B cell (primary cell): Measurements from ENCODE around the gene TRIM17. TPM values are rescaled to one million over a fixed set of nuclear protein-coding genes. Genes with fewer than 3 reads are reported as not detected.

Experiments used
- ATAC-seq: fragments of 200-7000 bp; cut with Tn5 transposase; one replicate; pipeline ENCODE4 v1.10.0; 2021; ENCODE audit warnings: low read depth, mild to moderate bottlenecking, moderate number of reproducible peaks, moderate library complexity
- CTCF ChIA-PET: fragments of 350-600 bp; sonication (Branson Sonifier 250); formaldehyde crosslinking; loops from one replicate; lab custom pipeline; 2021; ENCODE audit warnings: antibody characterized with exemption, inconsistent platforms; lab: Charles Lee
- POLR2A ChIA-PET: fragments of 350-600 bp; sonication (Branson Sonifier 250); formaldehyde crosslinking; loops from one replicate; lab custom pipeline; 2021; ENCODE audit warnings: antibody characterized with exemption; lab: Charles Lee
- DNase-seq: peaks from one replicate; pipeline ENCODE4 v3.0.0; 2013
- H2AFZ ChIP-seq: 2 replicates; pipeline ENCODE4 v1.6.1; 2012; ENCODE audit warnings: mild to moderate bottlenecking, low read depth, low read length; ENCODE audit not compliant: insufficient read depth, poor library complexity, severe bottlenecking
- H3K27ac ChIP-seq, 2 donors: 1 replicate in 1 of 2; 2 replicates in 1 of 2; pipeline ENCODE4 v1.5.1; 2012 to 2013; ENCODE audit warnings: low read length in 2 of 2, mild to moderate bottlenecking in 2 of 2, moderate library complexity in 1 of 2
- H3K27me3 ChIP-seq, 4 experiments: fragments of 200-600 bp in 1 of 4; sonication (generic) in 1 of 4; replicated peaks in 1 of 4; 1 replicate in 2 of 4; 2 replicates in 2 of 4; pipeline versions ENCODE4 v1.6.1 to v1.7.0; 2013 to 2016; ENCODE audit warnings: low read length in 3 of 4, mild to moderate bottlenecking in 2 of 4, mixed read lengths in 1 of 4, moderate library complexity in 1 of 4; ENCODE audit not compliant: insufficient read depth in 4 of 4, control insufficient read depth in 3 of 4; ENCODE audit errors: control extremely low read depth in 1 of 4
- H3K36me3 ChIP-seq, 2 experiments: replicated peaks in 1 of 2; 1 replicate in 1 of 2; 2 replicates in 1 of 2; pipeline versions ENCODE4 v1.6.1 to v1.7.1; 2013; ENCODE audit warnings: low read length in 1 of 2; ENCODE audit not compliant: insufficient read depth in 2 of 2, control insufficient read depth in 1 of 2; ENCODE audit errors: control extremely low read depth in 1 of 2, extremely low read depth in 1 of 2
- H3K4me1 ChIP-seq, 2 donors: fragments of 200-600 bp in 1 of 2; sonication (generic) in 1 of 2; 1 replicate in 1 of 2; 2 replicates in 1 of 2; pipeline versions ENCODE4 v1.5.1 to v1.6.1; 2013 to 2017; ENCODE audit warnings: low read length in 2 of 2; ENCODE audit not compliant: control insufficient read depth in 2 of 2, insufficient read depth in 2 of 2
- H3K4me2 ChIP-seq: replicated peaks from 2 replicates; pipeline ENCODE3; 2012; ENCODE audit warnings: mild to moderate bottlenecking, low read depth, low read length; ENCODE audit not compliant: poor library complexity, severe bottlenecking
- H3K4me3 ChIP-seq, 5 experiments: fragments of 200-600 bp in 1 of 5; sonication (generic) in 1 of 5; 1 replicate in 3 of 5; 2 replicates in 2 of 5; pipeline versions ENCODE4 v1.5.1 to v1.7.0; 2011 to 2016; ENCODE audit warnings: low read length in 4 of 5, mild to moderate bottlenecking in 4 of 5, low read depth in 2 of 5, control low read depth in 1 of 5, moderate library complexity in 1 of 5; ENCODE audit not compliant: insufficient read depth in 1 of 5; ENCODE audit errors: control extremely low read depth in 1 of 5, extremely low read depth in 1 of 5
- H3K79me2 ChIP-seq: fragments of 200-600 bp; sonication (generic); one replicate; pipeline ENCODE4 v1.6.0; 2016; ENCODE audit warnings: low read length; ENCODE audit not compliant: control insufficient read depth, insufficient read depth
- H3K9ac ChIP-seq: fragments of 200-600 bp; sonication (generic); 2 replicates; pipeline ENCODE4 v1.6.1; 2017; ENCODE audit warnings: mild to moderate bottlenecking, low read length, moderate library complexity
- H3K9me3 ChIP-seq, 3 donors: one replicate each; pipeline versions ENCODE4 v1.6.1 to v1.7.1; 2013; ENCODE audit warnings: low read length in 2 of 3; ENCODE audit not compliant: control insufficient read depth in 2 of 3, insufficient read depth in 1 of 3; ENCODE audit errors: control extremely low read depth in 1 of 3
- H4K20me1 ChIP-seq: 2 replicates; pipeline ENCODE4 v1.6.0; 2012; ENCODE audit warnings: mild to moderate bottlenecking, low read length; ENCODE audit not compliant: insufficient read depth, control insufficient read depth, poor library complexity, severe bottlenecking
- H3K27ac Mint-ChIP-seq: one replicate; pipeline ENCODE4 v1.8.0; 2021; ENCODE audit warnings: mixed read lengths
- H3K27me3 Mint-ChIP-seq: one replicate; pipeline ENCODE4 v1.8.0; 2021; ENCODE audit warnings: mixed read lengths
- H3K4me1 Mint-ChIP-seq: one replicate; pipeline ENCODE4 v1.8.0; 2021; ENCODE audit warnings: mixed read lengths
- H3K4me3 Mint-ChIP-seq: one replicate; pipeline ENCODE4 v1.8.0; 2021; ENCODE audit warnings: mixed read lengths
- H3K9me3 Mint-ChIP-seq: one replicate; pipeline ENCODE4 v1.8.0; 2022; ENCODE audit warnings: mixed read lengths; ENCODE audit not compliant: insufficient read depth
- CTCF ChIP-seq: fragments of 200-600 bp; IDR thresholded peaks from one replicate; pipeline ENCODE4 v1.8.0; 2022; ENCODE audit warnings: antibody characterized with exemption, mild to moderate bottlenecking
- EZH2 ChIP-seq: IDR thresholded peaks from 2 replicates; pipeline ENCODE4 v1.6.1; 2012; ENCODE audit warnings: borderline replicate concordance, low read depth, mild to moderate bottlenecking, moderate library complexity, low read length; ENCODE audit not compliant: insufficient read depth, poor library complexity, severe bottlenecking
- WGBS: methylation state at CpG from one replicate; pipeline ENCODE4 v1.1.5; 2013; ENCODE audit warnings: missing lambda C conversion rate; ENCODE audit not compliant: insufficient coverage; 5-methylcytosine and 5-hydroxymethylcytosine counted together
- intact Hi-C: fragments of 100-400 bp; cut with micrococcal nuclease; formaldehyde crosslinking; loops from one replicate; pipeline ENCODE4 v1.10.0; 2022
- polyA plus RNA-seq: library from polyadenylated mRNA; depleted of rRNA; stranded (reverse); fragments of >200 nt; gene quantifications from 2 replicates; pipeline ENCODE4 v1.2.3, GENCODE V29; 2012
- total RNA-seq, 2 donors: library from RNA; stranded (reverse); fragments of 120-200 nt in 1 of 2; gene quantifications; 1 replicate in 1 of 2; 2 replicates in 1 of 2; pipeline versions ENCODE4 v1.2.3 to v1.2.4, GENCODE V29; 2013 to 2022

Gene TRIM17
- total and polyA plus RNA-seq, 2 donors (not counting 1 experiment from before 2014, with no cell fraction given), result not detected

GRCh38 chr1:228376651-228377631 is 39.7 kb downstream of the TRIM17 start:
- H3K9ac ChIP-seq, result no peak overlapping the region
- H3K4me3 Mint-ChIP-seq, result peak overlapping the region; percentile 54

More at GRCh38 chr1:228376651-228377631, 39.7 kb downstream of the TRIM17 start:
- WGBS, result 93% methylated on average over 18 of the region's 31 CpGs
- POLR2A ChIA-PET, result interaction anchor here (0.6 kb wide), 3 partner anchors 12 to 251 kb away, joined by 5 to 8 read pairs (median 6); no protein-coding TSS in a partner anchor
- CTCF ChIA-PET, result no interaction called here
- peaks cover 7% of the 10 kb centered on the region for H3K4me1 Mint-ChIP-seq
- no peak overlapping the region for H3K4me3 ChIP-seq
- H3K9me3 Mint-ChIP-seq, result no peaks in the 10 kb centered on the region
- peaks cover 15% of the 10 kb centered on the region for H3K27me3 Mint-ChIP-seq
- peaks cover 0 to 11% (median 0%) of the 10 kb centered on the region in 3 donors for H3K9me3 ChIP-seq
- no peak overlapping the region for H3K4me2 ChIP-seq
- H4K20me1 ChIP-seq, result no peaks in the 10 kb centered on the region
- TF ChIP-seq CTCF, result no peak
- TF ChIP-seq EZH2, result no peak
- H2AFZ ChIP-seq, result no peak overlapping the region
- intact Hi-C loops, result no loop called here
- peaks cover 0 to 14% (median 7%) of the 10 kb centered on the region in 4 experiments for H3K27me3 ChIP-seq
- no peak overlapping the region for H3K27ac Mint-ChIP-seq
- no peaks in the 10 kb centered on the region for H3K79me2 ChIP-seq
- ATAC-seq (no peak), DNase-seq (no peak)
- no peaks in the 10 kb centered on the region for H3K36me3 ChIP-seq
- peaks cover 9 to 11% of the 10 kb centered on the region in 2 donors for H3K4me1 ChIP-seq
- H3K27ac ChIP-seq, result no peak overlapping the region
